ENCODE results near the gene PFDN5.
"Not testable (repeated sequence)": the region's sequence is repeated elsewhere in the genome, so short reads cannot be mapped to it uniquely, and the experiment has no call there.

The PFDN5 gene

DNA sequence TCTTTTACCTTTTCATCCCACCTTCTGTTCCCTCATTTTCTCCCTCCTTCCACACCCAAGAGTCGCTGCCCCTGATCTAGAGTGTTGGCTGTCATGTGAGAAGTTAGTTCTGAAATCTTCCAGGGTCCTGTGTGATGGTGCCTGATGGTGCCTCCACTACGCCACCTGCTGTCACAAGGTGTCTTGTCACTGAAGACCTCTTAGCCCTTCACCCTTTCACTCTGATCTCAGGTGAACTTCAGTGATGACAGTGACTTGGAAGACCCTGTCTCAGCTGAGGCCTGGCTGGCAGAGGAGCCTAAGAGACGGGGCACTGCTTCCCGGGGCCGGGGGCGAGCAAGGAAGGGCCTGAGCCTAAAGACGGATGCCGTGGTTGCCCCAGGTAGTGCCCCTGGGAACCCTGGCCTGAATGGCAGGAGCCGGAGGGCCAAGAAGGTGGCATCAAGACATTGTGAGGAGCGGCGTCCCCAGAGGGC is 7.6 kb upstream of the PFDN5 start:
- DNase-seq: peak; percentile 87

DNA sequence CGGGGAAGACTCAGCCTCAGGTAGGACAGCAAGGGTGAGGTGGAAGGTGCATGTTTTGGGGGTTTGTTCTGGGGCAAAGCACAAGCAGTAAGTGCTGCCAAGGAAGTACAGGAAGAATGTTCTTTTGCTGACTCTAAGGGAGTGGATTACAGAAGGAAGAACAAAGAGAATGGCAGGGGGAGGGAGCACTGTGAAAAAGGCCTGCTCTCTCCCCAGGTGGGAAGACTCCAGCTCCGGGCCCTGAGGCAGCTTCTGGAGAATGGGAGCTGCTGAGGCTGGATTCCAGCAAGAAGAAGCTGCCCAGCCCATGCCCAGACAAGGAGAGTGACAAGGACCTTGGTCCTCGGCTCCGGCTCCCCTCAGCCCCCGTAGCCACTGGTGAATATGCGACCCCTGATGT is 7.0 kb upstream of the PFDN5 start:
- DNase-seq: no peak

DNA sequence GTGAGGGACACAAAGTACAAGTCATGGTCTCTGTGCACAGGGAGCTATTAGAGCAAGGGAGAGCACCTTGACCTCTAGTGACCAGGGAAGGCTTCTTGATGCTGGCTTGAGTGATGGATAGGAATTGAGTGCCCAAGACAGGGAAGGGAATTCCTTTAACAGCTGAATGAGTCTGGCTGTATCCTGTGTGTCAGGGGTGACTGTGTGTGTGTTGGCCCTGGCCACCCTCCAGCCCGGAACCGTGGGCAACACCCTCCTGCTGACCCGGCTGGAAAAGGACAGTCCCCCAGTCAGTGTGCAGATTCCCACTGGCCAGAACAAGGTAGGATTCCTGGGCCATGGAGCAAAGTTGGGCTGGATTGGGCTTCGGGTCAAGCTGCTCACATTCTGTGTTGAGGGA is 5.5 kb upstream of the PFDN5 start:
- no peak for DNase-seq

DNA sequence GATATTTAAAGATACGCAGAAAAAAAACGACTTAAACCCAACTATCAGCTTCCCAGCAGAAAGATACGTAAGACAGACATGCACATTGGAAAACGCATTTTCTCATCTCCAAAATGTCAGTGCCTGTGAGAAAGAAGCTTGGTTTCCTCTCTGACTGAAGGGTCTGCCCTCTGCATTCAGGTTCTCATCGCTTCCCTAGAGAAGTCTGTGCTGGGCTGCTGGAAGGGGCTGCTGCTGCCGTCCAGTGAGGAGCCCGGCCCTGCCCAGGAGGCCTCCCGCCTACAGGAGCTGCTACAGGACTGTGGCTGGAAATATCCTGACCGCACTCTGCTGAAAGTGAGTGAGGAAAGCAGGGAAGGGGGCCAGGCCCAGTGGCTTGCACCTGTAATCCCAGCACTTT is 4.7 kb upstream of the PFDN5 start:
- DNase-seq: no peak

DNA sequence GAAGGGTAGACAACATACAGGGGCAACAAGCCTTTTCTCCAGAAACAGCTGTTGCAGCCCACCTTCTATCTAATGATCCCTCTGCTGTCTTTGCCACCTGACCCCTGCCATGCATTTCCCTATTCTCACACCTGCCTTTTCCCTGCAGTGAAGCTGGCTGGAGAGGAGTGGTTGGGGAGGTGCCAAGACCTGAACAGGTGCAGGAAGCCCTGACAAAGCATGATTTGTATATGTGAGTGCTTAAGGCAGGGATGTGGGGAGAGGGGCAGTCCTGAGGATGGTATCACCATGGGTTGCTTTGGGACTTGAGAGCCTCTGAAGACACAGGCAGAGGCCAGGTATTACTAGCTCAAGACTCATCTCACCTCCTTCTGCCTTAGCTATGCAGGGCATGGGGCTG is 2.9 kb upstream of the PFDN5 start:
- DNase-seq: no peak

DNA sequence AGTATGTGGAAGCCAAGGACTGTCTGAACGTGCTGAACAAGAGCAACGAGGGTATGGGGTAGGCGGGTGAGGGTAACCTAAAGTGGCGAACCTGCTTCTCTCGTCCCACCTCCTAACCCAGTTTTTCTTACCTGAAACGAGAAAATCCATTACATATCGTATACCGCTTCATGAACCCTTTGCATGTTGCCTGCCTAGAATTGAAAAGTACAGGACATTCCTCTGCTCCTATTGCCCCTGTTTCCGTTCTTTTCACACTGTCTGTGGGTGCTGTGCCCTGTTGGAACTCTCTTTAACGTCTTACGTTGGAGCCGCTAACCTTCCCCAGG is 513 bp downstream of the PFDN5 start:
- no peak for DNase-seq

DNA sequence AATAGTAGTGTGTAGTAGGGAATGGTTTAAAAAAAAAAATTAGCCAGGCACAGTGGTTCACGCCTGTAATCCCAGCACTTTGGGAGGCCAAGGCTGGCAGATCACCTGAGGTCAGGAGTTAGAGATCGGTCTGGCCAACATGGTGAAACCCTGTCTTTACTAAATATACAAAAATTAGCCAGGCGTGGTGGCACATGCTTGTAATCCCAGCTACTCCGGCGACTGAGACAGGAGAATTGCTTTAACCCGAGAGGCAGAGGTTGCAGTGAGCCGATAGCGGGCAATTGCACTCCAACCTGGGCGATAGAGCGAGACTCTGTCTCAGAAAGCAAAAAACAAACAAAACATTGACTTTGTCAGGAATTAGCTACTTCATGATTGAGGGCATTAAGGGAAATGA is 1.8 kb downstream of the PFDN5 start:
- DNase-seq: not testable (repeated sequence)

DNA sequence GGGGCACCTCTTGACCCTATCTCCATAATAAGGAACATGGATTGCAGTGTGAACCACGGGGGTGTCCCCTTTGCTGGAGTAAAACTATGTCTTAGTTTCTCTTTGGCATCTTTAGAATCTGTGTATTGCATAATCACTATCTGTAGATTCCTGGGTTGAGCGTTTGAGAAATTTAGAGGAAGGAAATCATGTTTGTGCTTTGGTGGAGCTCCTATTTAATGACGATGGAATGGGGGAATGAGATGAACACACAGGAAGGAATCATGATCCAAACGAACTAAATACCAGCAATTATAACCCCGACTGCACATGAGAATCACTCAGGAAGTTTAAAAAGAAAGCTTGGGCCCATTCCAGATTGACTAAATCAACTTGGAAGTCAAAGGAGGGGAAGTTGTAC is 2.8 kb downstream of the PFDN5 start:
- no peak for DNase-seq

DNA sequence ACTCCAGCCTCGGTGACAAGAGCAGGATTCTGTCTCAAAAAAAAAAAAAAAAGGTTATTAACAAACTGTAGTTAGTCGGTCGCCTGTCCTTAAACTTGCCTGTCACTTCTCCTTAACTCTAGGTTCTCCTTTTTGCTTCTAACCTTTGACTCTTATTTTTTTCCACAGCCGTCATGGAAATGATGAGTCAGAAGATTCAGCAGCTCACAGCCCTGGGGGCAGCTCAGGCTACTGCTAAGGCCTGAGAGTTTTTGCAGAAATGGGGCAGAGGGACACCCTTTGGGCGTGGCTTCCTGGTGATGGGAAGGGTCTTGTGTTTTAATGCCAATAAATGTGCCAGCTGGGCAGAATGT is 3.7 kb downstream of the PFDN5 start:
- no peak for DNase-seq

DNA sequence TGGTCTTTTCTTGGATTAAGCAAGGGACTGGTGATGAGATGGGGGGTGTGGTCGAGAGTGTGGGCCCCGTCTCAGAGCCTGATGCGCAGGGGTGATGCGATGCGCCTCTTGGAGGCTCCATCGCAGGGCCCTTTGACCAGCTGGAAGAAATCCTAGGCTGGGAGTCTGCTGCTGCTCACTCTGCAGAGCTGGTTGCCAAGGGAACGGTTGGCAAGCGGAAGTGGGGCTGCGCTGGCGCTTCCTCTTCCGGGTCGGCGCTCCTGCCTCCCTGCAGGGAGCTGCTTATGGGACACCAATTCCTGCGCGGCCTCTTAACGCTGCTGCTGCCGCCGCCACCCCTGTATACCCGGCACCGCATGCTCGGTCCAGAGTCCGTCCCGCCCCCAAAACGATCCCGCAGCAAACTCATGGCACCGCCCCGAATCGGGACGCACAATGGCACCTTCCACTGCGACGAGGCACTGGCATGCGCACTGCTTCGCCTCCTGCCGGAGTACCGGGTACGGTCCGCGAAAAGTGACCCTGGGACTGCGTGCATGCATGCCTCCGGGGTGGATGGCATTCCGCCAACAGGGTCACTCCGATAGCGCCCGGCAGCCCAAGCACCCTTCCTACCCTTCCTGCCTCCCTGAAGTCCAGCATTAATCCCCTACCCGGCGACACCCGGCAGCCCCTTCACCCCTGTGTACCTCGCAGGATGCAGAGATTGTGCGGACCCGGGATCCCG is 4.3 kb downstream of the PFDN5 start, which contains the start of gene MYG1:
Gene MYG1 (plus strand): TSS at position 242 of the 727 bp plus-strand sequence. CDS start 43 bp downstream, at position 285.
- peak; percentile 89 for DNase-seq

DNA sequence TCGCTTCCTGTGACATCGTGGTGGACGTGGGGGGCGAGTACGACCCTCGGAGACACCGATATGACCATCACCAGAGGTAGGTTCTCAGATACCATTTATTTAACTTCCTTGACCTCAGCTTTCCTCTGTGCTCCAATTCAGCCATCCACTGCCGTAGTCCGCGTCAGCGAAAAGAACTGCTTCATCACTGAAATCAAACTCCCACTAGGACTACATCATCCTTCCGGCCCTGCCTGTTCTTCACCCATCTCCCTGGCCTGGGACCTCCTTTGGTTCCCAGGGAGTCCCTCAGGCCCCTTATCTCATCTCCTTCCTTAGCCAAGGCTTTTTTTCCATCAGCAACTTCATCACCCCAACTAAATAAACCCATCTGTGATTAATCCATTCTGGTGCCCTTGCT is 4.8 kb downstream of the PFDN5 start:
- DNase-seq: no peak

DNA sequence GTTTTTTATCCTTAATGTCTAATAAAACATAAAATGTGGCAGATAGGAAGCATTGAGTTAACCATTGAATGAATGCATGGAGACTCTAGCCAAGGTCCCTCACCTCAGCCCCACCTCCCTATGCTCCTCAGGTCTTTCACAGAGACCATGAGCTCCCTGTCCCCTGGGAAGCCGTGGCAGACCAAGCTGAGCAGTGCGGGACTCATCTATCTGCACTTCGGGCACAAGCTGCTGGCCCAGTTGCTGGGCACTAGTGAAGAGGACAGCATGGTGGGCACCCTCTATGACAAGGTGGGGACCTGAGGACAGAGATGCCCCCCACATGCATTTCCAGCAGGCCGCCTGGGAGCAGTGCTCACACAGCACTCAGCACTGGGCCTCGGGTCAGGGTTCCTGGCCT is 7.6 kb downstream of the PFDN5 start:
- no peak for DNase-seq

DNA sequence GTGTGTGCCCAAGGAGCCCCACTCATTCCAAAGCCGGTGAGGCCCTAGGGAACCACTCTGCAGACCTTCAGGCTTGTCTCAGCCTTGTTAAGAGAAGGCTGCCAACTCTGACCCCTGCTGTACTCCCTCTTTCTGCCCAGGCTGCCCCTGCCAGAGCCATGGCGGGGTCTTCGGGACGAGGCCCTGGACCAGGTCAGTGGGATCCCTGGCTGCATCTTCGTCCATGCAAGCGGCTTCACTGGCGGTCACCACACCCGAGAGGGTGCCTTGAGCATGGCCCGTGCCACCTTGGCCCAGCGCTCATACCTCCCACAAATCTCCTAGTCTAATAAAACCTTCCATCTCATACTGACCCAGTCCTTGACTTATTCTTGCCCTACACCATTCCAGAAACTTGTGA is 11.5 kb downstream of the PFDN5 start:
- DNase-seq: no peak

DNA sequence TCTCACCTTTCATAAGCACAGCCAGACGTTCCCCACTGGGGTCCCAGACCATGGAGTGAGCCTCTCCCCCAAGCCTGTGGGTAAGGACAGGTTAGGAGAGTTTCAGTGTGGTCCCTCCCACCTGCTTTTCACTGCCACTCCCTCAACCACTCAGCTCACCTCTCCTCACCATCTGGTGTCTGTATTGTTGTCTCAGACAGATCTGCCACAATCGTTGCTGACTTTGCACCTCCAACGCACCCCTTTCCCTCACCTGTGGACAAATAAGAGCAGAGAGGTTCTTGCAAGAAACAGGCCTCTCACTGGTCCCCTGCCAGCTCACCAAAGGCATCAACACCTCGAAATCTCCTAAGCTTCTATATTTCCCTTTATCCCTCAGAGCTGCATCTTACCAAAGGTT is 12.9 kb downstream of the PFDN5 start:
- DNase-seq: no peak

DNA sequence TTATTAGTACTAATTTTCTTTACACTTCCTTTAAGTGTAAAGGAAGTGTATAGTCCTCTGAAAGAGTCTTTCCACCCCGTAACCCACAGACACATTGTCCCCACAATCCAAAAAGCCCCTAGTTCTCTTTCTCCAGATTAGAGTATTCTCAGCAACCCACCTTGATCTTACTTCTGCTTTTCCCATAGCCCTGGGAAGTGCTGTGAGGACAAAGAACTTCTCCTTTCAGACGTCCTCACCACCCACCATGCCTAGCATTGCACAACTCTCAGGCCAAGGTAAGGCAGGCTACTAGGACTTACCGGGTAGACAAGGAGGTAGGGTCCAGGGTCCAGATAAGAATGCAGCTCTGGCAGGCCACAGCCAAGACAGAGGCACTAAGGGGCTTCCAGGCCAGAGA is 18.7 kb downstream of the PFDN5 start:
- no peak for DNase-seq

DNA sequence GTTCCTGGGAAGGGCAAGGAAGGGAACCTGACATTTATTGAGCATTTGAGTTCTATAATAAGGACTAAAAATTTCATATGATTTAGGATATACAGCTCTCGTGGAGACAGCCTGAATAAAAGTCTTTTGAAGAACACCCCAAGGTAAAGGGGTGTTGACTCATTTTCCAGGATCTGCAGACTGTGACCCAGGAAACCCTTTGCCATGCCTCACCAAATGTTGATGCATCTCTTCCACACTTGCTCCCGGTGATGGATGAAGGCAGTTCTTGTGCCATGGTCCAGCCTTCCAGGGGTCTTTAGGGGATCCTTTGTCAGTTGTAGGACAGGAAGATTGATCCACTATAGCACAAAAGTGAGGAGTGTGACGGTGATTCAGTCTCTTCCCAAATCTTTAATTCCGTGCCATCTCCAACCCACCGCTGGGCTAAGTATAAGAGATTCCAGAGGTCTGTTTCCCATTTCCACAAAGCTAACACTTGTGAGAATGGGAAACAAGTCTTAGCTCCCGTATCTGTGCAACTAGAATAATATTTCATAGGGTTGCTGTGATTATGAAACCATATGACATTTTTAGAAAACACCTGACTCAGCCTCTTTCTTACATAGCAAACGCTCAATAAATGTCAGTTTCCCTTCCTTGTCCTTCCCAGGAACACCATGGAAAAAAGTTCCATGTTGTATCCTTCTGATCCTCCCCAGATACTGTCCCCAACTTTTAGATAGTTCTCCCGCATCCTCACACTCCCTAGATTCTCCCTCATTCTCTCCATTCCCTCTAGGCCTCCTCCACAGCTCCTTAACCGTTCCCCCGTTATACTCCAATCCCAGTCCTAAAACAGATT is 25.2 kb downstream of the PFDN5 start:
- no peak for DNase-seq

DNA sequence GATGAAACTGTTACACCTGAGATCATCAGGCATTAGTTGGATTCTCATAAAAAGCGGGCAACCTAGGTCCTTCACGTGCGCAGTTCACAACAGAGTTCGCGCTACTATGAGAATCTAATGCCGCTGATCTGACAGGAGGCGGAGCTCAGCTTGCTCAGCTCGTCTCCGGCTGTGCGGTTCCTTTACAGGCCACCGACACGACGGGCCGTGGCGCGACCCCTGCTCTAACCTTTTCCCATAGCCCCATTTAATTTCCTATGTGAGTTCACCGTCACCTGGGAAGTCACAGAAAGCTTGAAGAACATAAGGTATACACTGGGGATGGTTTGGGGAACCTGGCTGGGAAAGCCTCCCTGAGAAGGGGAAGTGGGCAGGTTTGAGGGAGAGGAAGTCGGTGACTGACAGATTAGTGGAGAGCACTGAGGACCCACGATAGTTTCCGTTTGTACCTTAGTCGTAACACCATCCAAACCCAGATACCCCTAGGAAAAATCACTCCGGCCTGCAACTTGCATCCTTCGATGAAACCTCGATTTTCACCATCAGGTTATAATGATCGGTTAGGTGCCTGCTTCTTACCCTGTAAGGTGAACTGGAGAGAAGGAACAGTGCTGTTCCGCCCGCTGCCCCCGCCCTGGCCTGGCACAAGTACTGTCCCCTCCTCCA is 28.9 kb downstream of the PFDN5 start:
- peak; percentile 69 for DNase-seq

DNA sequence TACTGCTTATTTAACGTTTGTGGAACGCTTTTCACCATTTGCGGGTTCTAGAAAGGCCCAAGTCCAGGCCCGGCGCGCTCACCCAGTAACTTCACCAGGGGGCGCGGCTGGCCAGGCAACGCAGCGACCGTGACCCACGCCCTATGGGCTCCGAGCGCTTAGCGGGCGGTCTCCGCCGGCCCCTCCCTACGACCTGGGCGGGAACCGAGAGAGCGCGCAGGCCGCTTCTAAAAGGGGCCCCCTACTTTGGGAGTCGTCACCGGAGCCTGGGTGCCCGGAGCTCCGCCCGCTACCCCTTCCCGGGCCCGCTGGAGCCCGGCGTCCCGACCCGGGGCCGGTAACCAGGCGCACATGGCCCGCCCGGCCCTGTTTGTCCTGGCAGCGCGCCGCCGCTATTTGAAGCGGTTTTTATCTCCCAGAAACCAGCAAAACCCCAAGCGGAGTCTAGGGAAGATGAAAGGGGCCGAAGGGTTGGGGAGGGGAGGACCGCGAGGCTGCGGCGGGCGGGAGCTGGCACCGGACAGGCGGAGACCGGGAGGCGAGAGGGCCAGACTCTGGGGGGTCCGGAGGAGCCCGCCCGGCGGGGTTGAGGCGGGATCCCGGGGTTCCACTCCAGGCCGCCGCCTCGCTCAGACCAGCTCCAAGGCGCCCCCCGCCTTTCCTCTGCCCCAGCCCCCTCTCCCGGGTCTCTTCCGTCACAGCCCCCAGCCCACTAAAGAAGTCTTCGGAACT is 29.6 kb downstream of the PFDN5 start:
- DNase-seq: peak; percentile 88

DNA sequence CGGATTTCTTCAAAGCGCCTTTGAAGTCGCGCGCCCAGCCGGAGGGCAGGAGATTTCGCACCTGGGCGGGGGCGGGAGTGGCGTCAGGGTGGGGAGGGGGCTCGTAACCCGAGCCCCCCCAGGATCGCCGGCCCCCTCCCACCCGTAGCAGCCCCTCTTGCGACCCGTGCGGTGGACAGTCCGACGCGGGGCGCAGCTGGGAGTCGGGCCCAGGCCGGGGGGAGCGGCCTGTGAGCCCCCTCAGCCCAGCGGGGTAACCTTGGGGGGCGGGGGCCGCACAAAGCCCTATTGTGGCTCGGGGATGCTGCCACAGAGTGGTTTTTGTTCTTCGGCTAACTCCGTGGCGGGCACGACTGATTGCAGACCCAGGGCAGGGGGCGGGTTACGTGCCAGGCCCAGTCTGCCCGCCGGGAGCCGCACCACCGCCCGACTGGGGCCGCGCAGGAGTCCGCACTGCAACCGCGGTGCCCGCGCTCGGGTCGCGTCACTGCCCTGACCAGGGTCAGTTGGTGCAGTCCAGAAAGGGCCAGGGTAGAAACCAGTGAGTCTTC is 30.2 kb downstream of the PFDN5 start:
- DNase-seq: peak; percentile 23

DNA sequence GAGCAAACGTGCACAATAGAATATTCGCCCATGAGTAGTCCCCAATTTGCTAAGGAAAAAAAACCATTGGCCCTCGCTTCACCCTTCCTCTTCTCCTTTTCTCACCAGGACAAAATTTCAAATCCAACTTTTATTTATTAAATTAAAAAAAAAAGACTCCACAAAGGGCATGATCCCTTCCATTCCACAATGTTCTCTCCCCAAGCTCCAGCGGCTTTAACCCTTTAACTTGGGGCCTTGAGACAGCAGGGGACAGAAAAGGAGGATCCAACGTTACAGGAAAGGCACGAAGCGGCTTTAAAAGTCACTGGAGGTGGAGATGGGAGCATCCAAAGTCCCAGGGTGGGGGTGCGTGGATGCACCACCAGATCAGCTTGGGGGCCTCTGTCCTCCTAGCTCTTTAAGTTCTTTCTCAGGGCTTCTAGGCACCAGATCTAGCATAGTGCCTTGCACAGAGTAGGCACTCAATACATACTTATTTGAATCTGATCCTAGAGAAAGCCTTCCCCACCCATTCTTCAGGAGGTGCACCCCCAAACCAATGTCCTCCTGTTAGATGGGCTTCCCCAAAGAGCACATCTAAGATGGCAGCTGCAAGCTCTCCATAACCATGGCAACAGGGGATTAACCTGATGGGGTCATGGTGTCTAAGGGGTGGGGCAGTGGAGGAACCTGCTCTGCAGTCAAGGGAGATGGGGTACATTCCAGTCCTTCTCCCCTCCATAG is 31.3 kb downstream of the PFDN5 start:
- no peak for DNase-seq

DNA sequence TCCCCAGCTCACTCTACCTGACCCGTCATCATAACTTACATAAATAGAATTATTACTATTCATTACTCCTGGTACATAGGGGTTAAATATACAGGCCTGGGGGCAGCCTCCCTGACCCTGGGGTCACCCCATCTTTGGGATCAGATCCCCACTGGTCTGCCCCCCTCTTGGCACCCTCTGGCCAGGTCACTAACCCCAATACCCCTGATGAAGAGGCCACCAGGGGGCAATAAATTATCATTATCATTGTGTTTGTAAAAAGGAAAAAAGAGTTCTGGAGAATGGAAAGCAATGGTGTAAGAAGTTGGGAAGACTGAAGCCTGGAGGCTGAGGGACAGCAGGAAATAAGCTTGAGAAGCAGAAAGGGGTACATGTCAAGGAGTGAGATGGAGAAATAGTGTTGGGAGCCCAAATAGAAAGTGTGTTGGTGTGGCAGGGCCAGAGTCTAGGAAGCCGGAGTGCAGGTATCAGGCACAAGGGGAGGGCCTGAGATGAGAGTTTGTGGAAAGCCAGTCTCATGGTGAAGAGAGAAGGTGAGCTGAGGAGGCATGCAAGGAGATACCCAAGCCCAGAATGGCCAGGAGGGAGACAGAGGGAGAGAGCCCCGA is 32.2 kb downstream of the PFDN5 start:
- DNase-seq: peak; percentile 12

DNA sequence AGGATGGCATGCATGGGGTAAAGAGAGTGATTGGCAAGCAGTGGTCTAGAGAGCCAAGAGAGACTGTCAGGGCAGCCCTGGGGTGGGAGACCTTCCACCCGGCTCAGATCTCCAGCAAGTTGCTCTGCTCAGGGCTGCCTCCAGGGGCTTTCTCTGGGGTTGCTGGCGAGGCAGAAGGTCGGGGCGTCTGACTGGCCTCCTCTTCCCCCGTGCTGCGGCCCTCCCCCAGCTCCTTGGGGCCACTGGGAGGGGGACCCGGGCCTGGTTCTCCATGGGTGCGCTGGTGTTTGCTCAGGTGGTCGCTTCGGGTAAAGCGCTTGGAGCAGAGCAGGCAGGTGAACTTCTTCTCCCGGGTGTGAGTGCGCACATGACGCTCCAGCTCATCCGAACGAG is 32.7 kb downstream of the PFDN5 start:
- no peak for DNase-seq

All from CD4-positive, alpha-beta T cell treated with Interleukin-6 for 4 hours (primary cell).